Inflammatory macrophage treated with lipopolysaccharide for 4 hours (primary cell): Measurements from ENCODE around the gene E2F1.
A peak's percentile ranks its signal among the peaks of the same experiment; 100 is the strongest.
"Not testable (repeated sequence)": the region's sequence is repeated elsewhere in the genome, so short reads cannot be mapped to it uniquely, and the experiment has no call there.

Source experiments
- DNase-seq: peaks from one replicate; pipeline ENCODE4 v3.0.0-alpha.2; 2020

The E2F1 gene

DNA sequence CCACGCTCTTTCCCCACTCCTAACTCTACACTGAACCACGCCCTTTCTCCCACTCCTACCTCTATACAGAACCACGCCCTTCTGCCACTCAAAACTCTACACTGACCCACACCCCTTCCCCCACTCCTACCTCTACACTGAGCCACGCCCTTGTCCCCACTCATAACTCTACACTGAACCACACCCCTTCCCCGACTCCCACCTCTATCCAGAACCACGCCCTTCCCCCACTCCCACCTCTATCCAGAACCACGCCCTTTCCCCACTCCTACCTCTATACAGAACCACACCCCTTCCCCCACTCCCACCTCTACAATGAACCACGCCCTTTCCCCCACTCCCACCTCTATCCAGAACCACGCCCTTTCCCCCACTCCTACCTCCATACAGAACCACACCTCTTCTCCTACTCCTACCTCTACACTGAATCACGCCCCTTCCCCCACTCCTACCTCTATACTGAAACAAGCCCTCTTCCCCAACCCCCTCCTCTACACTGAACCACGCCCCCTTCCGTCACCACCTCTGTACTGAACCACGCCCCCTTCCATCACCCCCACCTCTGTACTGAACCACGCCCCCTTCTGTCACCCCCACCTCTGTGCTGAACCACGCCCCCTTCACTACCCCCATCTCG lies 23.8 kb upstream of the E2F1 start:
- no peak for DNase-seq

DNA sequence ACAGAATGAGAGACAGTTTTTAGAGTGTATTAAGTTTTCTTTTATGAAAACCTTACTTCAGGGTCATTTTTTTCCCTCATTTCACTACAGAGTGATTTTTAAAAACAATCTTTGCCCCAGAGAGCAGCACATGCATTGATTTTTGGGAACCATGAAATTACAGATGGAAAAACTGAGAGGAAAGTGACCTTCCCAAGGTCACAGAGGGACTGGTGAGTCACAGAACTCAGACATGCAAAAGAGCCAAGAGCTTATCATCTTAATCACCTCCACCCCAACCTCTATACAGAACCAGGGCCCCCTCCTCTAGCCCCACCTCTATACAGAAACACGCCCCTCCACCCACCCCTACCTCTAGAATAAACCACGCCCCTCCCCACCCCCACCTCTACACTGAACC lies 23.2 kb upstream of the E2F1 start:
- DNase-seq, result no peak

DNA sequence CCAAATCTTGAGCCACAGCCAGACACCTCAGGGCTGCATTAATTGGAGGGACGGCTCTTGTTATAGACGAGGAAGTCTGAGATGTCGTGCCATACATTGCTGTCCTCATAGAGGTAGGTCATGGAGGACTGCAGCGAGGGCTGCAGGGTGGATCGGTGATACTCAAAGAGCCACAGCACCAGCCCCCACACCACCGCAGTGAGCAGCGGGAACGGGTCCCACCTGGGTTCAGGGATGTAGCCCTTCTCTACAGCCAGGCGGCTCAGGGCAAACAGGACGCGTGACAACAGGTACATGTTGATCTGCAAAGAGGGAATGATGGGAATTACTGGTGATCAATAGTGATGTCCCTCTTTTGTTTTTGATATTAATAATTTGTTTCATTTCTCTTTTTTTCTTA lies 21.5 kb upstream of the E2F1 start:
- no peak for DNase-seq

DNA sequence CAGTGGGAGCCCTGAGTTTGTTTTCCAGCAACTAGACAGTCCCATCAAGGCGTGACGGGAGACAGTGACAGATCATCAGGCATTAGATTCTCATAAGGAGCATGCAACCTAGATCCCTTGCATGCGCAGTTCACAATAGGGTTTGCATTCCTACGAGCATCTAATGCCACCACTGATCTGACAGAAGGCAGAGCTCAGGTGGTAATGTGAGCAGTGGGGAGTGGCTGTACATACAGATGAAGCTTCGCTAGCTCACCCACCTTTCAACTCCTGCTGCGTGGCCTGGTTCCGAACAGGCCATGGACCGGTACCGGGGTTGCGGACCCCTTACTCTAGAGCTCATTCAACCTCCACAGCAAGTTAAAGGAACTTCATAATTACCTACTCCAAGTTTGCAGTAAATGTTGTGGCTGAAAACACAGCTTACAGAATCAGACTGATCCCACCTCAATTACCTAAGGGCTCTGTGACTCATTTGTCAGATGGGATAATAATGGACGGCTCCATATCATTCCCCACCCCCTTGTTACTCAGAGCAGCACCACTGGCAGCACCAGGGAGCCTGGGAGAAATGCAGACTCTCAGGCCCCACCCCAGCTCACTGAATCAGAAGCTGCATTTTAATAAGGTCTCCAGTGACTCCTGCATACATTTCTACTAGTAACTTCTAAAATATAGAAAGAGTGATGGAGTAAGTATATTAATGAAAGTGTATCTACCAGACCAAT lies 18.2 kb upstream of the E2F1 start:
- DNase-seq, result no peak

DNA sequence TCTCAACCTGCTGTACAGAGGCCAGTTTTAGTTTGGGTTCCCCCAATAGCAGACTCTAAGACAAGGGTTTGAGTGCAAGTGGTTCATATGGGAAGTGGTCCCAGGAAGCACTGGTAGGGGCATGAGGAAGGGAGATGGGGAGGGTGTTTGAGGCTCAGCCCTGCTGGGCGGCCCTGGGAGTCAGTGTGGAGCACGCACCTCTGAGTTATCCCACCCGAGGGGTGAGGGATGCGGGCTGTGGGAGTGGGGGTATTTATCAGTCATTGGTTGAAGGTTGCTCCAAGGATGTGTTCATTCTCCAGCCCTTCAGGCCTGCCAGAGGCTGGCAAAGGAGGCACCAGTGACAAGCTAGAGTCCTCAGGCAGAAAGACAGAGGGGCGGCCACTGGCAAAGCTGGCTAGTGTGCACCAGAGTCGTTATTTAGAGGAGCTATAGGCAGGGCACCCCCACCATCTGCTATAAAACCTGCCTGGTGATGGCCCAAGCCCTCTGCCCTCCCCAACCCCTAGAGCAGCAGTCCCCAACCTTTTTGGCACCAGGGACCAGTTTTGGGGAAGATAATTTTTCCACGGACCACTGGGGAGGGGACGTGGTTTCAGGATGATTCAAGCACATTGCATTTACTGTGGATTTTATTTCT lies 17.4 kb upstream of the E2F1 start:
- no peak for DNase-seq

DNA sequence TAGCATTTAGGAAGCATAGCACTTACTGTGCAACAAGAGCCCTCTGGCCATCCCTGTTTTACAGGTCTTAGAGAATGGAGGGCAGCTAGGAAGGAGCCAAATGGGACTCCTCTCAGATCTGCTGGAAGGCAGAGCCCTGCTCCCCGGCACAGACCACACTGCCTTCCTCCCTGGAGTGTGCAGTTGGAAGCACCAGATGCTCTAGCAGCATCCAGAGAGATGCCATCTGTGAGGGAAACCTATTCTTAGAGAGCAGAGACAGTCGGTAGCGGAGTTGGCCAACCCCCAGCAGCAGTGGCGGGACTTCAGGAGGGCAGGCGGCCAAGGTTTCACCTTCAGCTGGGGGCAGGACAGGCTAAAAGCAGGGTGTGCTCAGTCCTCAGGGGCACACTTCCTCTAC lies 16.7 kb upstream of the E2F1 start:
- DNase-seq, result no peak

DNA sequence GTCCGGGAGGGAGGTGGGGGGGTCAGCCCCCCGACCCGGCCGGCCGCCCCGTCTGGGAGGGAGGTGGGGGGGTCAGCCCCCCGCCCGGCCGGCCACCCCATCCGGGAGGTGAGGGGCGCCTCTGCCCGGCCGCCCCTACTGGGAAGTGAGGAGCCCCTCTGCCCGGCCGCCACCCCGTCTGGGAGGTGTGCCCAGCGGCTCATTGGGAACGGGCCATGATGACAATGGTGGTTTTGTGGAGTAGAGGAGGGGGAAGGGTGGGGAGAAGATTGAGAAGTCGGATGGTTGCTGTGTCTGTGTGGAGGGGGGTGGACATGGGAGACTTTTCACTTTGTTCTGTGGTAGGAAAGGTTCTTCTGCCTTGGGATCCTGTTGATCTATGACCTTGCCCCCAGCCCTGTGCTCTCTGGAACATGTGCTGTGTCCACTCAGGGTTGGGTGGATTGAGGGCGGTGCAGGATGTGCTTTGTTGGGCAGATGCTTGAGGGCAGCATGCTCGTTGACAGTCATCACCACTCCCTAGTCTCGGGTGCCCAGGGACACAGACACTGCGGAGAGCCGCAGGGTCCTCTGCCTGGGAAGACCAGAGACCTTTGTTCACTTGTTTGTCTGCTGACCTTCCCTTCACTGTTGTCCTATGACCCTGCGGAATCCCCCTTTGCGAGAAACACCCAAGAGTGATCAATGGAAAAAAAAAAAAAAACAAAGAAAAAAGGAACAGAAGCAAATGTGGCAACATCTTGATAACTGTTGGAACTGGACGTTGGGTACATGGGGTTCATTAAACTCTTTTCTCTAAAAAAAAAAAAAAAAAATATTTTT lies 15.7 kb upstream of the E2F1 start:
- DNase-seq, result no peak

DNA sequence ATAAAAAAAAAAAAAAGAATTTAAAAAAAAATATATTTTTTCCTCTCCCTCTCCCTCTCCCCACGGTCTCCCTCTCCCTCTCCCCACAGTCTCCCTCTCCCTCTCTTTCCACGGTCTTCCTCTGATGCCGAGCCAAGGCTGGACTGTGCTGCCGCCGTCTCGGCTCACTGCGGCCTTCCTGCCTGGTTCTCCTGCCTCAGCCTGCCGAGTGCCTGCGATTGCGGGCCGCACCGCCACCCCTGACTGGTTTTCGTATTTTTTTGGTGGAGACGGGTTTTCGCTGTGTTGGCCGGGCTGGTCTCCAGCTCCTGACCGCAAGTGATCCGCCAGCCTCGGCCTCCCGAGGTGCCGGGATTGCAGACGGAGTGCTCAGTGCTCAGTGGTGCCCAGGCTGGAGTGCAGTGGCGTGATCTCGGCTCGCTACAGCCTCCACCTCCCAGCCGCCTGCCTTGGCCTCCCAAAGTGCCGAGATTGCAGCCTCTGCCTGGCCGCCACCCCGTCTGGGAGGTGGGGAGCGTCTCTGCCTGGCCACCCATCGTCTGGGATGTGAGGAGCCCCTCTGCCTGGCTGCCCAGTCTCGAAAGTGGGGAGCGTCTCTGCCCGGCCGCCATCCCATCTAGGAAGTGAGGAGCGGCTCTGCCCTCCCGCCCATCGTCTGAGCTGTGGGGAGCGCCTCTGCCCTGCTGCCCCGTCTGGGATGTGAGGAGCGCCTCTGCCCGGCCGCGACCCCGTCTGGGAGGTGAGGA lies 14.7 kb upstream of the E2F1 start:
- DNase-seq, result not testable (repeated sequence)

DNA sequence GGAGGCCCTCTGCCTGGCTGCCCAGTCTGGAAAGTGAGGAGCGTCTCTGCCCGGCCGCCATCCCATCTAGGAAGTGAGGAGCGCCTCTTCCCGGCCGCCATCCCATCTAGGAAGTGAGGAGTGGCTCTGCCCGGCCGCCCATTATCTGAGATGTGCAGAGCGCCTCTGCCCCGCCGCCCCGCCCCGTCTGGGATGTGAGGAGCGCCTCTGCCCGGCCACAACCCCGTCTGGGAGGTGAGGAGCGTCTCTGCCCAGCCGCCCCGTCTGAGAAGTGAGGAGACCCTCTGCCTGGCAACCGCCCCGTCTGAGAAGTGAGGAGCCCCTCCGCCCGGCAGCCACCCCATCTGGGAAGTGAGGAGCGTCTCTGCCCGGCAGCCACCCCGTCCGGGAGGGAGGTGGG lies 12.8 kb upstream of the E2F1 start:
- not testable (repeated sequence) for DNase-seq

DNA sequence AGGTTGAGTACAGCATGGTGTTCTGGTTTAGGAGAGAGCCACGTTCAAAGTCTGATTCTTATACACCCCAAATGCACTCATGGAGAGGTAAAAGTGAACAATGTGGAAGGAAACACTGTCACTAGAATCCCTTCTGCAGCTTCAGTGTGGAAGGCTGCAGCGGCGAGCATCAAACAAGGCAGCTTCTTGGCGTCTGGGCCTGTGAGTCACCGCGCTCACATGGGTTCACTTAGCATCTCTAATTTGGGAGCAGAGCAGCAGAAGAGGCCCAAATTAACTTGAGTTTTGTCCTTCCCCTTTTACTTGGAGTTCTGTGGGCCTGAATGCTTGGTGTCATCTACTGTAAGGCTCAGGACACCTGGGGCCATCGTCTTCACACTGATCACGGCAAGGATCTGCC lies 10.9 kb upstream of the E2F1 start:
- DNase-seq, result no peak

DNA sequence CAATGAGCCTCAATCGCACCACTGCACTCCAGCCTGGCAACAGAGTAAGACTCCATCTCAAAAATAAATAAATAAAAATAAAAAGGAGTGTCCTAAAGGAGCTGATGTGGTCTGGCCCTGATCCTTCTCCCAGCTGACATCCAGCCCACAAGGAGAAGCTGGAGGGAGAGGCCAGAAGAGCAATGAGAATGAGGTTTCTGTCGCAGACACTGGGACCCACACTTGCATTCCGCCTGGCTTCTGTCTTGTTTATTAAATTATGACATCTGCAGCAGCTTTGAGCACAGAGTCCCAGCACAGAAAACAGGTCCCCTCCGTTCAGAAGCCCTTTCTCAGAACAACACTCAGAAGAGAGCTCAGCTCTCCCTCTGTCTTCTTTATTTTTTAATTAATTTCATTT lies 10.3 kb upstream of the E2F1 start:
- no peak for DNase-seq

DNA sequence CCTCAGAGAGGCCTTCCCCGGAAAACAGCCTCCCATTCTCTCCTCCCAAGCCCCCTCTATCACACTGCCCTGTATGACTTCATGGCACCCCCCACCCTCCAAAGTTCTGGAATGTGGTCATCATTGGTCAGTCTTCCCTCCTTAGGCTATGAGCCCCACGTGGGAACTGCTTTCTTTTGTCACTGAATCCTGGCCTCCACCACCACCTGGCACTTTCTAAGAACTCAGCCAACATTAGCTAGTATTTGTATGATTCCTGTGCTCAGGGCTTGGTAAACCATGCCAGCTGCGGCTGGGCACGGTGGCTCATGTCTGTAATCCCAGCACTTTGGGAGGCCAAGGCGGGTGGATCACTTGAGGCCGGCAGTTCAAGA lies 8.4 kb upstream of the E2F1 start:
- DNase-seq, result no peak

DNA sequence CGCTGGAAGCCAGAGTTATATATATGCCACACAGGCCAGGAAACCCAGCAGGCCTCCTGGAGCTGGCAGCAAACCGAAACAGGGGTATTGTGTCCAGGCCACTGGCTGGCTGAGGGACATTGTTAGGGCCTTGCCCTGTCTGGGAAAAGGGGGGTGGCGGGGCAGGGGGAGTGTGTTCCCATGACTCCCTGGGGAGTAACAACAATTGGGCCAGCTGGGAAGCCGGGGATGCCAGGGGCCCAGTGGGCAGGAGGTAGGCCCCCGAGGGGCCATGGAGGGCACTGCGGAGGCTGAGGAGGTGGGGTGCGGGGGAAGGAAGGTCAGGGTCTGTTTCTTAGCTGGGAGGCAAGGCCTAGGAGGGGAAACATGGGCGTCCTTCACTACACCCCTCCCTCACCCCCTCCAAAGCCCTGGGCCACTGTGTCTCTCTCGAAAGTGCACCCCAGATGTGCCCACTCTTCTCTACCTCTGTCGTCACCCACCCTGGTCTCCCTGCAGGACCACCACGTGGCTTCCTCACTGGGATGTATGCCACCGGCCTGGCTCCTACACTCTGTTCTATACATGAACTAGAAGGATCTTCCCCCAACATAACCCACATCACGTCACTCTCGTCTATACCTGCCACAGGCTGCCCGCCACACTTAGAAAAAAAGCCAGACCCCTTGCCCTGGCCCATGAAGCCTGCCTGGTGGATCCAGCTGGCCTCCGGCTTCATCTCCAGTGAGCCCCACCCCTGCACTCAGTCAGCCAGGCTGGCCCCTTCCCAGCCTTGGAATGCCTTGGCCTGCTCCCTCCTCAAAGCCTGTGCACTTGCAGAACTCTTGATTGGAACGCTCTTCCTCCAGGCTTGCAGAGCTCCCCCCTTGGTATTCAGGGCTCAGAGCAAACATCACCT lies 7.8 kb upstream of the E2F1 start:
- no peak for DNase-seq

DNA sequence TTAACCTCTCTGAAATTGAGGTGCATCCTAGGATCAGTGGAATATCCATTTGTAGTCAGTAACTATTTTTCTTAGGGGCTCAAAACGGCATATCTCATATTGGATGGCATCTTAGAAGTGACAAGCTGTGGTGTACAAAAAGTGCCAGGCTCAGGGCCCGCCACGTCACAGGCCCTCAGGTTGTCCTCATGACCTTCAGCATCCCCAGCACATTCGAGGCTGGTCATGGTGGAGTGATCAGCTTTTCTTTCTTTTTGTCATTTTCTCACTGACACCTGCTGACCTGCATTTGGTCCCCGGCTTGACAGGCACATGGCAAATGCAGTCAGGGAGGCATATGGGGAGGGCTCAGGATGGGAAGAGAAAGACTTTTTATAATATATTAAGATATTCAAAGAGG lies 7.1 kb upstream of the E2F1 start:
- DNase-seq, result no peak

DNA sequence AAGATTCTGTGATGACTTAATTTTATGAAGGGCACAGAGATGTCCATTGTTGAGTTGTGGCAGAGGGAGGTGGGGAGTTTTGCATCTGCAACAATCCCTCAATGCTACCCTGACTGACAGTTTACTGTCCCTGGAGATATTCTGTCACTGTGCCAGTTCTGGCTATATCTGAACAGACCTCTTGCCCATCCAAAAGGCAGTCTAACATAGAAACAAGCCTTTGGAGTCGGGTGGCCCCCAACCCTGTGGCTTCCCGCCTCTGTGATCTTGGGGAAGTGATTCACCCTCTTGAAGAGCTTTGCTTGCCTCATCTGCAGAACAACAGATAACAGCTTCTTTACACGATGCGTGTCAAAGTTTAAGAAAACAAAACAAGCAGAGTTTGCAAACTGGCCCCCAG lies 3.8 kb upstream of the E2F1 start:
- DNase-seq, result peak; percentile 63

DNA sequence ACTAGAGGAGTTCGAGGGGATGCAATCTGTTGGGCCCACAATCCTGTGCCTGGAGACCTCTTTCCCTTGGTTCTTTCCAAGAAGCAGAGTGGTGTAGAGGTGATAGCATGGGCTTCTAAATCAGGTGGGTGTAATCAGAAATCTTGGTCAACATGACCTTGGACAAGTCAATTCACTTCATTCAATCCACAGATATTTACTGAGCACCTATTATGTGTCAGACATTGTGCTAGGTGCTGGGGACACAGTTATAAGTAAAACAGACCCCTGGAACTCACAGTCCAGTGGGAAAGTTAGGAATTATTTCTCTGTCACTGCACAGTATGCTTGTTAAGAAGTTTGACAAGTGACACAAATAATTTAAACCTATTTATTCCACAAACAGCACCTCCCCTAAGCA lies 3.3 kb upstream of the E2F1 start:
- DNase-seq, result no peak

DNA sequence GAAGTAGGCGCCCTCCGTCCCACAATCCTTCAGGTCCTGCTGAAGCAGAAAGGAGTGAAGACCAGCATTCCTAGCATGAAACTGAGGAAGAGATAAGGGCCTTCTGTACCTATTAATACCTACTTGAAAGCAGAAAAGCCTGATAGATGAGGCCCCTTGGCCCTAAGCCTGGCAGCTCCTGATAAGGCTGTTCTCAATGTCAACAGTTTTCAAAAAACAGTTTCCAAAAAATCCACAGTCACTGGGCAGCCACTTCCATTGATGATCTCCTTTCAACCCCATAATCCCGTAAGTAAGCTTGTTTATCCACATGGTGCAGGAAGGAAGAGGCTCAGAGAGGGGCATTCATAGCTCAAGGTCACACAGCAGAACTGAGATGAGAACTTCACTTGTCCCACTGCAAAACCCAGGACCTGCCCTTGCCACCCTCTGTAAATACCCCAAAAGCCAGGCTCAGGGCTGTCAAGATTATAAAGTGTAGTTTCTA lies 2.8 kb upstream of the E2F1 start:
- no peak for DNase-seq

DNA sequence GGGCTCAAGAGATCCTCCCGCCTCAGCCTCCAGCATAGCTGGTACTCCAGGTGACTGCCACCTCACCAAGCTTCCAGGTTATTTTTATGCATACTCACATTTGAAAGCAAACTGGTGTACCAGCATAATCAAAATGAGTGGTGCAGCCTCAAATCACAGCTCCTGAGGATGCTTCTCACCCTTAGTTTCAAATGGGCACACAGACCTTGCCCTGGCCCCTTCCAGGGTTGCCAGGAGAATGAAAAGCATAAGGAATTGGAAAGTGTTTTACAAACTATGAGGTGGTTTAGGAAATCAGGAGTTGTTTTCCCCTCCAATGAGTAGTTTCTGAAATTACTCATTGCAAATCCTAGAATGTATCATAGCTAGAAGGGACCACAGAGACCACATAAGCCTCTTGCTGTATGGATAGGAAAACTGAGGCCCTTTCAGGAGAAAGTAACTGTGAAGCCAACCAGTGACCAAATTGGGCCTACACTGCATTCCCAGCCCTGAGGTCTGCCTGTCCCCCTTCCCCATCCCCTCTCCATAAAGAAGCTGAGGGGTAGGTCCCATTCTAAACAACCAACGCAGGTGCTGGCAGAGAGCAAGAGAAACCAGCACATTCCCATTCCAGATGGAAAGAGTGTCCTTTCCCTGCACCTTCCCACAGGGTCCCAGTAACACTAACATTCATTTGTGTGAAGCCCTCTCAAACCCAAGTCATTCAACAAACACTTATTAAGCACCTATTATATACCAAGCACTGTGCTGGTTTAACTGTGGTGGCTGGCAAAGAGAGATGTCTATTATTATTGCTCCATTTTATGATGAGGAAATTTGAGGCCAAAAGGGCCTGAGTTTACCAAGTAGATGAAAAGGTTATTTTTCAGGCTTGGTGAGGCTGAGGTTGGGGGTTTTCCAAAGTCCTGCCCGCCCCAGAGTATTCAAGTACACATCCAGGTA lies 2.1 kb upstream of the E2F1 start:
- no peak for DNase-seq

DNA sequence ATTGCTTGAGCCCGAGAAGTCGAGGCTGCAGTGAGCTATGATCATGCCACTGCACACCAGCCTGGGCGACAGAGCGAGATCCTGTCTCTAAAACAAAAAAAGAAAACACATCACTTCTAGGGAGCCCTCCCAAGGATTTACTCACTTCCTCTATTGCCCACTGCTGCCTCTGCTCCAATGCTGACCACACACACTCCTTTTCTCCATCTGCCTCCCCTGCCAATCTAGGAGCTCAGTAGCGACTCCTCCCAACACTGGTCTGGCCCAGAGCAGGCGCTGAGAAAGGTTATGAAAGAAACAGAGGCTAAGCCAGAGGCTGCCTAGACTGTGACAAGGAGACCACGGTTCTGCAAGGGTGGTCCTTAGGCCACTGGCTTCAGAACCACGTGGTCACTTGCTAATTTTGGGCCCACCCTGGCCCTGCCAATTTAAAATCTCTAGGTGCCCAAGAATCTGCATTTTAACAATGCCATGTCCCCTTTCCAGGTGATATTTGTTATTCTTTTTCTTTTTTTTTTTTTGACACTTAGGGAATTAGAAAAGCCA lies 1.3 kb upstream of the E2F1 start:
- DNase-seq, result peak; percentile 75

DNA sequence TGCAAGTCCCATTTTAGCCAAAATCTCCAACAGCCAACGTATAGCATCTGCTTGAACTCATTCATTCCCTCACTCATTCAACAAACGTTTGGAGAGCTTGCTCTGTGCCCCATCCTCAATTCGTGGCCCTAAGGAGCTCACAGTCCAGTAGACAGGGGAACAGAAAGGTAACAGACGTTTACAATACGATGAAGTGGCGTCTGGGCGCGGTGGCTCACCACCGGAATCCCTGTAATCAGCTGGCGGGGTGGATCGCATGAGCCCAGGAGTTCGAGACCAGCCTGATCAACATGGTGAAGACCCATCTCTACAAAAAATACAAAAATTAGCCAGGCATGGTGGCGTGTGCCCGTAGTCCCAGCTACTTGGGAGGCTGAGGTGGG lies 790 bp upstream of the E2F1 start:
- no peak for DNase-seq
